GM12874 (cell line): ENCODE results near the gene MTRF1.

Experiments used
- TF ChIP-seq, protein P1 (sequence below): IDR thresholded peaks from 2 replicates; pipeline ENCODE4 v1.5.1; 2011; ENCODE audit warnings: low read depth, mild to moderate bottlenecking, control low read depth, low read length, moderate library complexity; ENCODE audit not compliant: insufficient read depth

MTRF1 gene, protein sequence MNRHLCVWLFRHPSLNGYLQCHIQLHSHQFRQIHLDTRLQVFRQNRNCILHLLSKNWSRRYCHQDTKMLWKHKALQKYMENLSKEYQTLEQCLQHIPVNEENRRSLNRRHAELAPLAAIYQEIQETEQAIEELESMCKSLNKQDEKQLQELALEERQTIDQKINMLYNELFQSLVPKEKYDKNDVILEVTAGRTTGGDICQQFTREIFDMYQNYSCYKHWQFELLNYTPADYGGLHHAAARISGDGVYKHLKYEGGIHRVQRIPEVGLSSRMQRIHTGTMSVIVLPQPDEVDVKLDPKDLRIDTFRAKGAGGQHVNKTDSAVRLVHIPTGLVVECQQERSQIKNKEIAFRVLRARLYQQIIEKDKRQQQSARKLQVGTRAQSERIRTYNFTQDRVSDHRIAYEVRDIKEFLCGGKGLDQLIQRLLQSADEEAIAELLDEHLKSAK

GRCh38 chr13:41263261-41263971 is at the start of gene MTRF1:
Gene MTRF1 (minus strand): TSS chr13:41263576. CDS start chr13:41260907, 2,669 bp downstream.
- TF ChIP-seq, protein P1, sequence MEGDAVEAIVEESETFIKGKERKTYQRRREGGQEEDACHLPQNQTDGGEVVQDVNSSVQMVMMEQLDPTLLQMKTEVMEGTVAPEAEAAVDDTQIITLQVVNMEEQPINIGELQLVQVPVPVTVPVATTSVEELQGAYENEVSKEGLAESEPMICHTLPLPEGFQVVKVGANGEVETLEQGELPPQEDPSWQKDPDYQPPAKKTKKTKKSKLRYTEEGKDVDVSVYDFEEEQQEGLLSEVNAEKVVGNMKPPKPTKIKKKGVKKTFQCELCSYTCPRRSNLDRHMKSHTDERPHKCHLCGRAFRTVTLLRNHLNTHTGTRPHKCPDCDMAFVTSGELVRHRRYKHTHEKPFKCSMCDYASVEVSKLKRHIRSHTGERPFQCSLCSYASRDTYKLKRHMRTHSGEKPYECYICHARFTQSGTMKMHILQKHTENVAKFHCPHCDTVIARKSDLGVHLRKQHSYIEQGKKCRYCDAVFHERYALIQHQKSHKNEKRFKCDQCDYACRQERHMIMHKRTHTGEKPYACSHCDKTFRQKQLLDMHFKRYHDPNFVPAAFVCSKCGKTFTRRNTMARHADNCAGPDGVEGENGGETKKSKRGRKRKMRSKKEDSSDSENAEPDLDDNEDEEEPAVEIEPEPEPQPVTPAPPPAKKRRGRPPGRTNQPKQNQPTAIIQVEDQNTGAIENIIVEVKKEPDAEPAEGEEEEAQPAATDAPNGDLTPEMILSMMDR: no peak

- TF ChIP-seq, protein P1: no peak
Measured at GRCh38 chr13:41313117-41313516, 49.7 kb upstream of the MTRF1 start.

DNA sequence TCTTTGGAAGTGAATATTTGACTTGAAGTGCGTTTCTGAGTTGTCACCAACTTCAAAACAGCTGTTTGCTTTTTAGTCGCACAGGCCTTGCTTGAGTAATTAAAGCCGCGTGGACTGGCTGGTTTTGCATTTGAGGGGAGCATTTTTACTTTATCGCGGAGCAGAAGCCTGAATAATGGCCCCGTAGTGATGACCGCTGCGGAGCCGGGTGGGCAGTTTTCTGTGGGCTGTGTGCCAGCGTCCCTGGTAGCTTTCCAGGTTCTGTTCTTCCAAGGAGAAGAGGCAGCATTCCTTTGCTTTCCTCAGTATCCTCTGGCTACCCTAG is 48.8 kb upstream of the MTRF1 start:
- TF ChIP-seq, protein P1: no peak

GRCh38 chr13:41311406-41312175 is 48.2 kb upstream of the MTRF1 start:
- TF ChIP-seq, protein P1: no peak

DNA sequence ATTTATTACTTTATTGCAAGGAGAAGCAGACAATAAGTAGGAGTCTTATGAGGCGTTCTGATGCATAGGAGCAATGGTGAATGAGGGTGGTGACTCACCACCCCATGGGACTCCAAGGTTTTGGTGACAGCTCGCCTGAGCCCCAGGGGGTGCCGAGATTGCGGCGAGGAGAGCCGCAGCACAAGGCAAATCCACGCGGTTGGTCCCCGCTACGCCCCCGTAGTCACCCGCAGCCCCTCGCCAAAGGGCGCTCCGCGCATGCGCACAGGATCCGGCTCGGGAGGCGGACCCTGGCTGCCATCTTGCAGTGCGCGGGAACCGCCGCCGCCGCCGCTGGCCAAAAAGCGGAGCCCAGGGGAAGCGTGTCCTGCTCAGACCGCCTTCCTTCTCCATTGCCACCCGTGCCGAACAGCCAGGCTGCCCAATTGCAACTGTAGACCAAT is 47.6 kb upstream of the MTRF1 start, which contains the start of gene NAA16:
NAA16 (plus strand) TSS at position 305 of the 443 bp plus-strand sequence. CDS start 262 bp downstream, outside the sequence.
- TF ChIP-seq, protein P1: no peak

DNA sequence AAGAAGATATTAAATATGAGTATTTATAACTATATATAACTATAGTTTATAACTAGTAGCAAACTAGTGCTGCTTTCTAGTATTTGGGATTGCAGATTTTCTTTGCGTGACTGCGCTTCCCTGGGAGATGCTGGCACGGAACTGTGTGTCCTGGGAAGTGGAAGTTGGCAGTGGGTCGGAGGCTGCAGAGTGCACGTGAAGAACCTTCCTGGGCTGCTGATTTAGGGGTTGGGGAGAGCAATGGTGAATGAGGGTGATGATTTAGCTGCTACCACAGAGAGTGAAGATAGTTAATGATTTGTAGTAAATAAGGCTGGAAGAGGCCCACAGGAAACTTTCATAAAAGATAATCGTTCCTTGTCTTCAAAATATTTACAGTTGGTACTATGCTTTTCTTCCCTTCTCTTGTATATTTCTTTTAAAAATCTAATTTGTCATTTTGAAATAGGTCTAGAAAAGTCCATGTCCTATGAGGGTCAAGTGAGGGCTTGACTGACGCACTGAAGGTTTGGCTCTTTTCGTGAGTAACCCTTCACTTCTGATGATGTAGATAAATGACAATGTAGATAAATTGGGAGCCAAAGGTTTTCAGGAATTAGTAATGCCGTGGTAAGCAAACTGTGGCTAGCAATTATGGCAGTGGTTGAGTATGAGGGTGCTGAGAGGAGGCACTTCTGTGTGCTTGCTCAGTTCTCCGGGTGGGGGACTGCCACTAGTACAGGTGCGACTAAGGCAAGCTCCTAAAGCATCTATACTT is 44.7 kb upstream of the MTRF1 start:
- TF ChIP-seq, protein P1: no peak
